Epithelial cell of proximal tubule (primary cell): ENCODE results near the gene PEPD. TPM values are rescaled to one million over a fixed set of nuclear protein-coding genes. Genes with fewer than 3 reads are reported as not detected.

Source experiments
- DNase-seq: peaks from one replicate; pipeline ENCODE4 v3.0.0-alpha.2; 2011; ENCODE audit warnings: low read depth
- H3K4me3 ChIP-seq: 2 replicates; pipeline ENCODE4 v1.5.1; 2011; ENCODE audit warnings: low read depth, mild to moderate bottlenecking, low read length
- total RNA-seq: library from RNA; depleted of rRNA; stranded (reverse); fragments of >200 nt; gene quantifications from 2 replicates; pipeline ENCODE4 v1.2.3, GENCODE V29; 2015
- TF ChIP-seq, protein P1 (sequence below): conservative IDR thresholded peaks from 2 replicates; pipeline ENCODE4 v1.5.1; 2012; ENCODE audit warnings: low read depth, mild to moderate bottlenecking, low read length

Gene PEPD
- total RNA-seq, 1 donor from 2014 or later, result 56.7 TPM

DNA sequence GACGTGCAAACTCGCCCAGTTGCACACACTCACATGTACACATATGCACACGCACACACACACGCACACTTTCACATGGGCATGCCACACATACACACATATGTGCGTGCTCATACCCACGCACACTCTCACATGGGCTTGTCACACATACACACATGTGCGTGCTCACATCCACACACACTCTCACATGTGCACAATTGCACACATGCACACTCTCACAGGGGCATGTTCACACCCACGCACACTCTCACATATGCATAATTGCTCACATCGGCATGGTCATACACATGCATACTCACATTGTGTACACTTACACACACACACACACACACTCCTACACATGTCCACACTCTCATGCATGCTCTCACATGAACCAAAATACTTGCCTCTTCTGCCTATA, 32.8 kb upstream of the PEPD start:
- TF ChIP-seq, protein P1, sequence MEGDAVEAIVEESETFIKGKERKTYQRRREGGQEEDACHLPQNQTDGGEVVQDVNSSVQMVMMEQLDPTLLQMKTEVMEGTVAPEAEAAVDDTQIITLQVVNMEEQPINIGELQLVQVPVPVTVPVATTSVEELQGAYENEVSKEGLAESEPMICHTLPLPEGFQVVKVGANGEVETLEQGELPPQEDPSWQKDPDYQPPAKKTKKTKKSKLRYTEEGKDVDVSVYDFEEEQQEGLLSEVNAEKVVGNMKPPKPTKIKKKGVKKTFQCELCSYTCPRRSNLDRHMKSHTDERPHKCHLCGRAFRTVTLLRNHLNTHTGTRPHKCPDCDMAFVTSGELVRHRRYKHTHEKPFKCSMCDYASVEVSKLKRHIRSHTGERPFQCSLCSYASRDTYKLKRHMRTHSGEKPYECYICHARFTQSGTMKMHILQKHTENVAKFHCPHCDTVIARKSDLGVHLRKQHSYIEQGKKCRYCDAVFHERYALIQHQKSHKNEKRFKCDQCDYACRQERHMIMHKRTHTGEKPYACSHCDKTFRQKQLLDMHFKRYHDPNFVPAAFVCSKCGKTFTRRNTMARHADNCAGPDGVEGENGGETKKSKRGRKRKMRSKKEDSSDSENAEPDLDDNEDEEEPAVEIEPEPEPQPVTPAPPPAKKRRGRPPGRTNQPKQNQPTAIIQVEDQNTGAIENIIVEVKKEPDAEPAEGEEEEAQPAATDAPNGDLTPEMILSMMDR, result no peak
- H3K4me3 ChIP-seq, result no peak overlapping the region
- DNase-seq, result no peak

DNA sequence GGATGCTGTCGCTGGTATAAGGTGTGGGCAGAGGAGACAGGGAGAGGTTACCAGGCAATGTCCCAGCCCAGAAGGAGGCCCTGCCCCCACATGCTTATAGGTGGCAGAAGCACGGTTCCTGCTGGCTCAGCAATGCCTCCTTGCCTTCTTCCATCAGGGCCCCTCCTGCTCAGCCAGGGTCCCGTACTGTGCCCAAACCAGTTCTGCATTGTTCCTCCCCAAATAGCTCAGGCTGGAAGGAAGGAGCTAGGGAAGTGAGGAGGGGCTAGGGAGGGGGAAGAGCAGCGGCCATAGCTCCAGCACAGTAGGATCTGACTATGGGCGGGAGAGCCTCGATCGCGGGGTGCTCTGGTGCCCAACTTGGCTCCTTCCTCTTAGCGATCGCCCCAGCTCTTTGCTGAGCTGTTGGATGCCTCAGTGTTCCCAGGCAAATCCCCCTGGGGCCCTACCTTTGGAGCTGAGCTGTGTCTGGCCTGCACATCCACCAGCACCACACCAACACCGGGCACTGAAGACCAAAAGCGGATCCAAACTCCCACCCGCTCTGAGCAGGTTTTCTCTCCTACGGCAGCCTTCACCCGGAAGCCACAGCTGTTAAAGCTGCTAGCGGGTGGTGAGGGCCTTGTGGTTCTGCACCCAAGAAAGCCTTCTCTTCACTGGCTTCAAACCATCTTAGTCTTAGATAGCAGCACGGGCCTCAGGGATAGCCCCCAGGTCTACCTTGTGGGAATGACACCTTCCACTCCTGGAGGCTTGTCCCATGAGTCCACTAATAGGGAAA, 32.1 kb upstream of the PEPD start:
- TF ChIP-seq, protein P1, result no peak
- DNase-seq, result no peak
- H3K4me3 ChIP-seq, result no peak overlapping the region

DNA sequence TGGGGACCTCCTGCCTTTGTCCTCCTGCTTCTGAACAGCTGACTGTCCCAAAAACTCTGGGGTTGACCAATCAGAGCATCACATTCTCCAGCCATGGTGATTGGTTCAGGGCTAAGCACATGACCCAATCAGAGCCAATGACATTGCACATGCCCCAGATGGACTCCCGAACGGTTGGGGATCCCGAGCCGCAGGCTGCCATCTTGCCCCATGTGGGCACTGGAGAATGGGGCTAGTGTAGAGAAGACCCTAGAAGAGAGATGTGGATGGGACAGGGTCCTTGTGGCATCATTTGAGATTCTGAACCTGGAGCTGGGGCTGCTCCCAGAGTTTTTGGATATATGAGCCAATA, 31.3 kb upstream of the PEPD start:
- TF ChIP-seq, protein P1, result no peak
- no peak for DNase-seq
- H3K4me3 ChIP-seq, result no peak overlapping the region

DNA sequence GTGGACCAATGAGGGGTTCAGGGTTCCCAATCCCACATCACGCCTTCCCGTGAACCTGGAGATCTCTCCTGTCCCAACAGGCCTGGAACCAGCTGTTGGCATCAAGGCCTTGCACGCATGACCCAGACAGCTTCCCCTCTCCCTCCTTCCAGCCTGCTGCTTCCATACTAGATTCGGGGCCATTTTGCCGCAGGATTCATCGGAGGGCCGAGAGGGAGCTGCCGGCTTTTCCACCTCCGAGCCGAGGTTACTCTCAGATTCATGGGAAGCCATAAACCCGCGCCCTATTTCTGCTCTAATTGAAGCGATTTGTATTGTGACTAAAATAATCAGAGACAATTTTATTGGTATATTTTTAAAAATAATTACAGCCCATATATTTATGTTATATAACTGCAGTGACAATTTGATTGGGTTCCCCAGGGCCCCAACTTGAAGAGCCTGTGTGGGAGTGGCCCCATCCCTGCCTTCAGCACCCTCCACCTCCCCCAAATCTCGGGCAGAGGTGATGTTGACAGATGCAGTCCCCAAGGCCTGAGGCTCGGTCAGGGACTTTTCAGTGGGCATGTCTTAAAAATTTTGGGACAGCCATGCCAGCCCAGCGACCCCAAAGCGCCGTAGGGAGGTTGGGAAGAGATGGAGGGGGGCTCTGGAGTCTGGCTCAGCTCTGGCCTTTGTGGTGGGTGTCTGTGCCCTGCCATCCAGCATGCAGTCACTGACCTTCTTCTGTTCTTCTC, 30.8 kb upstream of the PEPD start:
- TF ChIP-seq, protein P1, result no peak
- no peak overlapping the region for H3K4me3 ChIP-seq
- no peak for DNase-seq

DNA sequence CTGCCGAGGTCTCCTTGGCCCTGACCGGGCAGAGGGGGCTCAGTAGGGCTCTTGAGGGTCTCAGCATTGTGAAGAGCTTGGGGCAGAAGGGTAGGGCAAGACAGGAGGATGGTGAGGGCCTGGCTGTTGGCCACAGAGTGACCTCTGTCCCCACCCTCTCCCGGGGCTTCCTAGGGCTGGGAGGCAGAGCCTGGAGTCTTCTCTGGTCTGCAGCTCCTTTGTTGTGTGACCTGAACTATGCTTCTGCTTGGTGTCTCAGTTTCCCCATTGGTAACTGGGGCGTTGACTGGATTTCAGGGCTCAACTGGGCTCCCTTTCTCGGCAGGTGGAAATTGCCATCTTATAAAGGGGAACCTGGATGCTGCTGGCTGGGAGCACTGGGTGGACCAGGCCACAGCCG, 30.1 kb upstream of the PEPD start:
- TF ChIP-seq, protein P1, result no peak
- DNase-seq, result no peak
- no peak overlapping the region for H3K4me3 ChIP-seq

DNA sequence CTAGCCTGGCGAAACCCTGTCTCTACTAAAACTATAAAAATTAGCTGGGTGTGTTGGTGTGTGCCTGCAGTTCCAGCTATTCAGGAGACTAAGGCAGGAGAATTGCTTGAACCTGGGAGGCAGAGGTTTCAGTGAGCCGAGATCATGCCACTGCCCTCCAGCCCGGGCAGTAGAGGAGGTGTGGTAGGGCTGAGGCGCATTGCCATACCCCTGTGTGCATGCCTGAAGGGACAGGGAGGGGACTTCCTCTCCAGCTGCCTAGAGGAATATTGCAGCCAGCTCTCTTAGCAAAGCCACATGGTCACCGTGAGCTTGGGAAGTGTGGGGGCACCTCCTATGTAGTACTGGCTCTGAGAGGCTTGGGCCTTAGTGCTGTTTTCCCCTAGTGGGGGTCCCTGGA, 29.2 kb upstream of the PEPD start:
- no peak overlapping the region for H3K4me3 ChIP-seq
- TF ChIP-seq, protein P1, result no peak
- DNase-seq, result no peak

- H3K4me3 ChIP-seq, result no peak overlapping the region
- TF ChIP-seq, protein P1, result no peak
- DNase-seq, result no peak
These were observed 26.1 kb upstream of the PEPD start for GRCh38 chr19:33547676-33548075.
